Heart left ventricle (tissue), 16 donors: Measurements from ENCODE around the gene DOCK2. TPM values are rescaled to one million over a fixed set of nuclear protein-coding genes. Genes with fewer than 3 reads are reported as not detected.
"Not testable (repeated sequence)": the region's sequence is repeated elsewhere in the genome, so short reads cannot be mapped to it uniquely, and the experiment has no call there.

Experiments
- ATAC-seq, 4 donors: fragments of 200-7000 bp; cut with Tn5 transposase; one replicate each; pipeline ENCODE4 v1.9.1; 2020 to 2022; ENCODE audit warnings: moderate library complexity in 4 of 4, mild to moderate bottlenecking in 3 of 4, moderate number of reproducible peaks in 1 of 4
- DNase-seq, 5 donors: peaks; one replicate each; pipeline ENCODE4 v3.0.0-alpha.2; 2020
- H3K27ac ChIP-seq, 12 donors: fragments of 200-600 bp; sonication (generic) in 4 of 12; one replicate each; pipeline versions ENCODE4 v1.5.0 to v1.8.0; 2016 to 2022; ENCODE audit warnings: mild to moderate bottlenecking in 2 of 12
- H3K27me3 ChIP-seq, 9 donors: fragments of 200-600 bp; sonication (generic) in 2 of 9; one replicate each; pipeline versions ENCODE4 v1.5.1 to v1.8.0; 2016 to 2022; ENCODE audit warnings: mild to moderate bottlenecking in 3 of 9
- H3K36me3 ChIP-seq, 9 donors: fragments of 200-600 bp; sonication (generic) in 2 of 9; one replicate each; pipeline versions ENCODE4 v1.5.0 to v1.8.0; 2018 to 2022; ENCODE audit warnings: mild to moderate bottlenecking in 2 of 9
- H3K4me1 ChIP-seq, 12 donors: fragments of 200-600 bp; sonication (generic) in 4 of 12; one replicate each; pipeline versions ENCODE4 v1.5.0 to v1.8.0; 2016 to 2022; ENCODE audit warnings: mild to moderate bottlenecking in 3 of 12
- H3K4me3 ChIP-seq, 12 donors: fragments of 200-600 bp; sonication (generic) in 4 of 12; one replicate each; pipeline versions ENCODE4 v1.5.0 to v1.8.0; 2017 to 2022; ENCODE audit warnings: mild to moderate bottlenecking in 9 of 12, moderate library complexity in 4 of 12
- H3K9me3 ChIP-seq, 12 donors: fragments of 200-600 bp; sonication (generic) in 4 of 12; one replicate each; pipeline versions ENCODE4 v1.5.0 to v1.8.0; 2016 to 2022; ENCODE audit warnings: mild to moderate bottlenecking in 1 of 12
- CTCF ChIP-seq, 12 donors: fragments of 200-600 bp; sonication (generic) in 4 of 12; IDR thresholded peaks; one replicate each; pipeline versions ENCODE4 v1.5.0 to v1.8.0; 2018 to 2022; ENCODE audit warnings: antibody characterized with exemption in 12 of 12, mild to moderate bottlenecking in 5 of 12
- POLR2A ChIP-seq, 2 donors: fragments of 450-650 bp; IDR thresholded peaks; one replicate each; pipeline ENCODE4 v1.6.1; 2017; ENCODE audit warnings: antibody characterized with exemption in 2 of 2, mild to moderate bottlenecking in 2 of 2, moderate library complexity in 2 of 2
- WGBS, 4 donors: extraction: QIAGEN DNeasy Blood & Tissue Kit in 2 of 4; methylation state at CpG; one replicate each; pipeline versions ENCODE4 v1.1.5 to v1.1.7; 2013 to 2018; 5-methylcytosine and 5-hydroxymethylcytosine counted together
- intact Hi-C, 10 donors: fragments of 100-400 bp; cut with DNase I; formaldehyde crosslinking; loops; one replicate each; pipeline versions ENCODE4 v1.11.1 to v1.14.2; 2022
- polyA plus RNA-seq, 2 donors: library from polyadenylated mRNA; stranded (reverse); fragments of 200-250 nt; gene quantifications; one replicate each; pipeline ENCODE4 v1.2.3, GENCODE V29; 2013
- total RNA-seq, 9 donors: library from RNA; depleted of rRNA in 2 of 9; stranded (reverse); fragments of >200 nt in 2 of 9; fragmentation: NEBNext Ultra II Directional in 3 of 9; extraction: Animal tissue kit (Norgen Biotek cat#: 25700) in 3 of 9; gene quantifications; one replicate each; pipeline versions ENCODE4 v1.1.0 to v1.2.4, GENCODE V29; 2016 to 2023
- donor health status: ischemic (EF 13 %, LVEDD 7.1; RV severe dilation, severe dysfunction).
- donor health status: healthy with polysubstance abuse.
- donor health status: DM: no; HTN: yes; CAD: no.
- donor health status: DM: no; HTN: no; CAD: no.
- donor health status: ischemic (EF 25% LVEDD 6.9; RV normal size, moderate dysfunction).
- donor health status: ischemic (EF 25% LVEDD 5.7; RV mildly dilated, moderate dysfunction).
- donor health status: healthy.
- donor health status: DM: yes; HTN: yes; CAD: no.
- donor health status: ischemic (EF 35%, LVEDD 5.7; RV mildly dilated, moderate dysfunction).
- donor health status: nonischemic (EF 11% LVEDD 7.7; RV severe dilation, severe dysfunction).
- donor health status: DM: yes; HTN: yes; CAD: no.
- donor health status: PGD.
- donor health status: ischemic (EF 29% LVEDD 5.4; RV normal size, mild dysfunction).
- donor health status: nonischemic (EF 23%, LVEDD 6.1; RV moderate dilation, normal function).

DOCK2 gene
- total and polyA plus RNA-seq, 11 donors: 0.80 to 59.5 (median 4.6) TPM

- WGBS, 4 donors: 88 to 97% (median 92%) methylated on average over 4 of the region's 4 CpGs
- intact Hi-C loops: no loop called here
Measured at GRCh38 chr5:169751490-169751889, 114.4 kb downstream of the DOCK2 start.

GRCh38 chr5:169752566-169752965 lies 115.5 kb downstream of the DOCK2 start:
- H3K4me3 ChIP-seq, H3K9me3 ChIP-seq, intact Hi-C loops, H3K27ac ChIP-seq, H3K27me3 ChIP-seq, H3K4me1 ChIP-seq, ATAC-seq, DNase-seq: not testable (repeated sequence)
- H3K36me3 ChIP-seq: peaks cover 0 to 61% (median 0%) of the 10 kb centered on the region in 9 donors
- 87 to 91% (median 90%) methylated on average over 10 of the region's 10 CpGs for WGBS, 4 donors

More at GRCh38 chr5:169751490-169751889, 114.4 kb downstream of the DOCK2 start:
- H3K9me3 ChIP-seq: no peaks in the 10 kb centered on the region
- H3K27ac ChIP-seq: no peak overlapping the region
- DNase-seq: no peak
- peaks cover 0 to 70% (median 0%) of the 10 kb centered on the region in 9 donors for H3K36me3 ChIP-seq
- H3K27me3 ChIP-seq: peaks cover 0 to 6% (median 0%) of the 10 kb centered on the region in 9 donors
- peaks cover 0 to 5% (median 0%) of the 10 kb centered on the region in 12 donors for H3K4me1 ChIP-seq
- no peak for ATAC-seq
- H3K4me3 ChIP-seq: no peak overlapping the region
- TF ChIP-seq POLR2A (IDR thresholded peaks at IDR 0.05): no peak
- no peak for TF ChIP-seq CTCF (IDR thresholded peaks at IDR 0.05)

GRCh38 chr5:169753795-169754194 lies 116.7 kb downstream of the DOCK2 start:
- TF ChIP-seq POLR2A (IDR thresholded peaks at IDR 0.05) (no peak), CTCF (IDR thresholded peaks at IDR 0.05) (no peak)
- peaks cover 0 to 6% (median 0%) of the 10 kb centered on the region in 9 donors for H3K27me3 ChIP-seq
- ATAC-seq (peak in 1 of 4 donors; percentile 59), DNase-seq (no peak)
- no peaks in the 10 kb centered on the region for H3K9me3 ChIP-seq
- peaks cover 0 to 5% (median 0%) of the 10 kb centered on the region in 12 donors for H3K4me1 ChIP-seq
- 49 to 70% (median 56%) methylated on average over 2 of the region's 2 CpGs for WGBS, 4 donors
- intact Hi-C loops: no loop called here
- no peak overlapping the region for H3K4me3 ChIP-seq
- H3K27ac ChIP-seq: no peak overlapping the region
- H3K36me3 ChIP-seq: peaks cover 0 to 49% (median 0%) of the 10 kb centered on the region in 9 donors

DNA sequence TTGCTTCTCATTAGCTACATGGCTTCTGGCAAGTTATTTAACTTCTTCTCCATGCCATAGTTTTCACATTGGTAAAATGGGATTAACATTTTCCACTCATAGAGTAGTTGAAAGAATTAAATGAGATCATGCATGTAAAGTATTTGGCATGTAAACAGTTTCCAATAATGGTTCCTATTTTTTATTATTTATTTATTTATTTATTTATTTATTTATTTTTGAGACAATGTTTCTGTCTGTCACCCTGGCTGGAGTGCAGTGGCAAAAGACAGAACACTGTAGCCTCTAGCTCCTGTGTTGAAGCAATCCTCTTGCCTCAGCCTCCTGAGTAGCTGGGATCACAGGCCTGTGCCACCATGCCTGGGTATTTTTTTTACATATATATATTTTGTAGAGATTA lies 117.7 kb downstream of the DOCK2 start:
- no peak for ATAC-seq
- no peak for DNase-seq
- TF ChIP-seq CTCF (IDR thresholded peaks at IDR 0.05): no peak
- no peaks in the 10 kb centered on the region for H3K9me3 ChIP-seq
- H3K27me3 ChIP-seq: peaks cover 0 to 6% (median 0%) of the 10 kb centered on the region in 9 donors
- H3K36me3 ChIP-seq: peaks cover 0 to 47% (median 0%) of the 10 kb centered on the region in 9 donors
- no peak overlapping the region for H3K27ac ChIP-seq
- intact Hi-C loops: no loop called here
- no peak overlapping the region for H3K4me3 ChIP-seq
- H3K4me1 ChIP-seq: peaks cover 0 to 5% (median 0%) of the 10 kb centered on the region in 12 donors
